Spleen (tissue), 11 donors: ENCODE measurements around the gene TNS4. TPM values are rescaled to one million over a fixed set of nuclear protein-coding genes. Genes with fewer than 3 reads are reported as not detected.

Experiments used
- DNase-seq: peaks from one replicate; pipeline ENCODE4 v3.0.0-alpha.2; 2020
- H3K27ac ChIP-seq, 8 donors: fragments of 200-600 bp; sonication (generic) in 7 of 8; 1 replicate in 4 of 8; 2 replicates in 4 of 8; pipeline versions ENCODE4 v1.5.0 to v1.8.0; 2016 to 2021; ENCODE audit warnings: inconsistent platforms in 4 of 8, mild to moderate bottlenecking in 4 of 8, moderate library complexity in 1 of 8
- H3K27me3 ChIP-seq, 7 donors: fragments of 200-600 bp; sonication (generic) in 6 of 7; replicated peaks in 1 of 7; 1 replicate in 4 of 7; 2 replicates in 3 of 7; pipeline versions ENCODE4 v1.5.0 to v1.8.0; 2016 to 2021; ENCODE audit warnings: inconsistent platforms in 3 of 7, mild to moderate bottlenecking in 1 of 7
- H3K36me3 ChIP-seq, 6 donors: fragments of 200-600 bp; sonication (generic) in 5 of 6; 1 replicate in 4 of 6; 2 replicates in 2 of 6; pipeline versions ENCODE4 v1.5.0 to v1.8.0; 2016 to 2021; ENCODE audit warnings: inconsistent platforms in 2 of 6
- H3K4me1 ChIP-seq, 6 donors: fragments of 200-600 bp; sonication (generic) in 5 of 6; 1 replicate in 3 of 6; 2 replicates in 3 of 6; pipeline versions ENCODE4 v1.5.0 to v1.8.0; 2016 to 2021; ENCODE audit warnings: inconsistent platforms in 3 of 6
- H3K4me3 ChIP-seq, 8 donors: fragments of 200-600 bp; sonication (generic) in 7 of 8; 1 replicate in 4 of 8; 2 replicates in 4 of 8; pipeline versions ENCODE4 v1.5.0 to v1.8.0; 2016 to 2021; ENCODE audit warnings: inconsistent platforms in 4 of 8, mild to moderate bottlenecking in 4 of 8, moderate library complexity in 2 of 8
- H3K9me3 ChIP-seq, 8 donors: fragments of 200-600 bp; sonication (generic) in 7 of 8; 1 replicate in 4 of 8; 2 replicates in 4 of 8; pipeline versions ENCODE4 v1.5.0 to v1.8.0; 2016 to 2021; ENCODE audit warnings: inconsistent platforms in 4 of 8
- POLR2A ChIP-seq, 3 donors: fragments of 450-650 bp; IDR thresholded peaks; one replicate each; pipeline ENCODE4 v1.5.1; 2017; ENCODE audit warnings: antibody characterized with exemption in 3 of 3, mild to moderate bottlenecking in 1 of 3
- POLR2AphosphoS5 ChIP-seq, 3 donors: sonication (generic); formaldehyde crosslinking; IDR thresholded peaks; one replicate each; pipeline ENCODE4 v1.5.1; 2017; ENCODE audit warnings: antibody characterized with exemption in 3 of 3
- WGBS, 5 donors: extraction: QIAGEN DNeasy Blood & Tissue Kit in 3 of 5; methylation state at CpG; one replicate each; pipeline versions ENCODE4 v1.1.5 to v1.1.7; 2013 to 2018; 5-methylcytosine and 5-hydroxymethylcytosine counted together
- intact Hi-C: fragments of 100-400 bp; cut with DNase I; formaldehyde crosslinking; loops from one replicate; pipeline ENCODE4 v1.15.0; 2023; ENCODE audit warnings: low total_unique reads
- polyA plus RNA-seq, 3 donors: library from polyadenylated mRNA; stranded (reverse); fragments of 200-250 nt; gene quantifications; one replicate each; pipeline ENCODE4 v1.2.1, GENCODE V29; 2013
- total RNA-seq, 7 donors: library from RNA; depleted of rRNA in 3 of 7; stranded (reverse); fragments of >200 nt in 3 of 7; fragmentation: NEBNext Ultra II Directional in 4 of 7; extraction: Animal tissue kit (Norgen Biotek cat#: 25700) in 4 of 7; gene quantifications; one replicate each; pipeline versions ENCODE4 v1.1.0 to v1.2.1, GENCODE V29; 2016 to 2021
- TF ChIP-seq, protein P1 (sequence below), 11 experiments: fragments of 200-600 bp in 7 of 11; fragments of 450-650 bp in 4 of 11; sonication (generic) in 4 of 11; IDR thresholded peaks in 8 of 11; conservative IDR thresholded peaks in 3 of 11; 1 replicate in 7 of 11; 2 replicates in 4 of 11; pipeline versions ENCODE4 v1.4.0 to v1.8.0; 2016 to 2021; ENCODE audit warnings: antibody characterized with exemption in 11 of 11, inconsistent platforms in 4 of 11, mild to moderate bottlenecking in 1 of 11
- donor health status: healthy with polysubstance abuse.
- donor health status: DM: no; HTN: no; CAD: no; lungs with moderate emphysema.
- donor health status: DM: no; HTN: no; CAD: no.
- donor health status: Bipolar disorder and iron deficiency.
- donor health status: healthy.
- donor health status: DM: no; HTN: no; CAD: no.
- donor health status: DM: yes; HTN: yes; CAD: no.

Gene TNS4
- total and polyA plus RNA-seq, 10 donors: 0.14 to 1.3 (median 0.37) TPM; not detected in 1

- intact Hi-C loops: loop anchor here (10.0 kb wide), 1 partner anchor 47 kb away; no protein-coding TSS in a partner anchor
- no peak for TF ChIP-seq POLR2A (IDR thresholded peaks at IDR 0.05)
- TF ChIP-seq, protein P1, sequence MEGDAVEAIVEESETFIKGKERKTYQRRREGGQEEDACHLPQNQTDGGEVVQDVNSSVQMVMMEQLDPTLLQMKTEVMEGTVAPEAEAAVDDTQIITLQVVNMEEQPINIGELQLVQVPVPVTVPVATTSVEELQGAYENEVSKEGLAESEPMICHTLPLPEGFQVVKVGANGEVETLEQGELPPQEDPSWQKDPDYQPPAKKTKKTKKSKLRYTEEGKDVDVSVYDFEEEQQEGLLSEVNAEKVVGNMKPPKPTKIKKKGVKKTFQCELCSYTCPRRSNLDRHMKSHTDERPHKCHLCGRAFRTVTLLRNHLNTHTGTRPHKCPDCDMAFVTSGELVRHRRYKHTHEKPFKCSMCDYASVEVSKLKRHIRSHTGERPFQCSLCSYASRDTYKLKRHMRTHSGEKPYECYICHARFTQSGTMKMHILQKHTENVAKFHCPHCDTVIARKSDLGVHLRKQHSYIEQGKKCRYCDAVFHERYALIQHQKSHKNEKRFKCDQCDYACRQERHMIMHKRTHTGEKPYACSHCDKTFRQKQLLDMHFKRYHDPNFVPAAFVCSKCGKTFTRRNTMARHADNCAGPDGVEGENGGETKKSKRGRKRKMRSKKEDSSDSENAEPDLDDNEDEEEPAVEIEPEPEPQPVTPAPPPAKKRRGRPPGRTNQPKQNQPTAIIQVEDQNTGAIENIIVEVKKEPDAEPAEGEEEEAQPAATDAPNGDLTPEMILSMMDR (IDR thresholded peaks at IDR 0.05 in 8 of 11, conservative IDR thresholded peaks at IDR 0.05 in 3 of 11): no peak
- 86 to 100% (median 94%) methylated on average over 1 of the region's 1 CpG for WGBS, 5 donors
These were observed 23.6 kb downstream of the TNS4 start for GRCh38 chr17:40477796-40478195.

GRCh38 chr17:40475234-40475908 lies 26.1 kb downstream of the TNS4 start:
- DNase-seq: no peak
- no peaks in the 10 kb centered on the region for H3K36me3 ChIP-seq
- H3K27me3 ChIP-seq: no peaks in the 10 kb centered on the region
- H3K27ac ChIP-seq: peak overlapping the region in 5 of 8 donors; percentile 48 to 64 (median 57)
- 88 to 91% (median 90%) methylated on average over 18 of the region's 18 CpGs for WGBS, 5 donors
- no peaks in the 10 kb centered on the region for H3K9me3 ChIP-seq
- intact Hi-C loops: loop anchor here (10.0 kb wide), 1 partner anchor 49 kb away; no protein-coding TSS in a partner anchor
- peaks cover 17 to 71% (median 34%) of the 10 kb centered on the region in 6 donors for H3K4me1 ChIP-seq
- no peak for TF ChIP-seq POLR2AphosphoS5 (IDR thresholded peaks at IDR 0.05)
- no peak for TF ChIP-seq POLR2A (IDR thresholded peaks at IDR 0.05)
- TF ChIP-seq, protein P1 (IDR thresholded peaks at IDR 0.05 in 8 of 11, conservative IDR thresholded peaks at IDR 0.05 in 3 of 11): no peak
- H3K4me3 ChIP-seq: no peak overlapping the region

More at GRCh38 chr17:40477796-40478195, 23.6 kb downstream of the TNS4 start:
- Histone ChIP-seq H3K27ac (no peak overlapping the region), H3K9me3 (no peaks in the 10 kb centered on the region), H3K27me3 (no peaks in the 10 kb centered on the region), H3K4me1 (peaks cover 23 to 87% (median 44%) of the 10 kb centered on the region in 6 donors), H3K36me3 (no peaks in the 10 kb centered on the region), H3K4me3 (no peak overlapping the region)
- no peak for DNase-seq

GRCh38 chr17:40474419-40475002 lies 26.9 kb downstream of the TNS4 start:
- Histone ChIP-seq H3K27ac (peak overlapping the region in 6 of 8 donors; percentile 23 to 64 (median 56)), H3K4me3 (no peak overlapping the region), H3K4me1 (peaks cover 8 to 62% (median 25%) of the 10 kb centered on the region in 6 donors), H3K36me3 (no peaks in the 10 kb centered on the region), H3K9me3 (no peaks in the 10 kb centered on the region), H3K27me3 (no peaks in the 10 kb centered on the region)
- DNase-seq: no peak
- TF ChIP-seq POLR2AphosphoS5 (IDR thresholded peaks at IDR 0.05): peak in 2 of 3 donors; percentile 6 to 66
- TF ChIP-seq, protein P1 (IDR thresholded peaks at IDR 0.05 in 8 of 11, conservative IDR thresholded peaks at IDR 0.05 in 3 of 11): no peak
- intact Hi-C loops: loop anchor here (10.0 kb wide), 1 partner anchor 50 kb away; no protein-coding TSS in a partner anchor
- 75 to 81% (median 77%) methylated on average over 9 of the region's 9 CpGs for WGBS, 5 donors
